ENCODE measurements around the gene SGTB. TPM values are rescaled to one million over a fixed set of nuclear protein-coding genes. Genes with fewer than 3 reads are reported as not detected.

The SGTB gene
- total and polyA plus RNA-seq, 2 donors (not counting 1 experiment from before 2014, with no cell fraction given), result 18.7 to 32.4 TPM

GRCh38 chr5:65708145-65708544, 13.8 kb downstream of the SGTB start:
- no peak overlapping the region for H2AFZ ChIP-seq (ENCODE audit: low read length)
- H3K36me3 ChIP-seq (ENCODE audit: control insufficient read depth, insufficient read depth, low read length), result no peaks in the 10 kb centered on the region
- TF ChIP-seq CTCF (conservative IDR thresholded peaks at IDR 0.05 in 1 of 2, IDR thresholded peaks at IDR 0.05 in 1 of 2; ENCODE audit: low read depth in 1 of 2, low read length in 2 of 2), result no peak
- no peak for TF ChIP-seq EZH2 (IDR thresholded peaks at IDR 0.05; ENCODE audit: low read length, missing control alignments)
- no peak overlapping the region for H3K9ac ChIP-seq (ENCODE audit: insufficient read depth, low read length)
- H3K4me2 ChIP-seq (ENCODE audit: extremely low read depth, insufficient read depth, low read length), result no peak overlapping the region
- H3K27me3 ChIP-seq (ENCODE audit: control insufficient read depth, insufficient read depth, low read length), result no peaks in the 10 kb centered on the region
- H3K4me3 ChIP-seq (replicated peaks in 1 of 4; ENCODE audit: control extremely low read depth in 1 of 4, insufficient read depth in 1 of 4, low read depth in 3 of 4, low read length in 4 of 4), result no peak overlapping the region
- no peaks in the 10 kb centered on the region for H3K9me3 ChIP-seq (ENCODE audit: control insufficient read depth, insufficient read depth, low read depth, low read length)
- H3K4me1 ChIP-seq (ENCODE audit: control insufficient read depth, extremely low read depth, insufficient read depth, low read length), result no peaks in the 10 kb centered on the region
- H3K27ac ChIP-seq (ENCODE audit: insufficient read depth, low read length), result no peak overlapping the region
- DNase-seq (ENCODE audit: low read depth in 2 of 2), result peak in 1 of 2 donors; percentile 21
- H4K20me1 ChIP-seq (ENCODE audit: control insufficient read depth, extremely low read depth, insufficient read depth, low read length), result no peaks in the 10 kb centered on the region
- H3K79me2 ChIP-seq (ENCODE audit: control insufficient read depth, insufficient read depth, low read length), result no peaks in the 10 kb centered on the region

- no peak for DNase-seq (ENCODE audit: low read depth in 2 of 2)
- TF ChIP-seq CTCF (conservative IDR thresholded peaks at IDR 0.05 in 1 of 2, IDR thresholded peaks at IDR 0.05 in 1 of 2; ENCODE audit: low read depth in 1 of 2, low read length in 2 of 2) (no peak), EZH2 (IDR thresholded peaks at IDR 0.05; ENCODE audit: low read length, missing control alignments) (no peak)
- Histone ChIP-seq H3K27me3 (ENCODE audit: control insufficient read depth, insufficient read depth, low read length) (no peaks in the 10 kb centered on the region), H4K20me1 (ENCODE audit: control insufficient read depth, extremely low read depth, insufficient read depth, low read length) (no peaks in the 10 kb centered on the region), H3K9me3 (ENCODE audit: control insufficient read depth, insufficient read depth, low read depth, low read length) (no peaks in the 10 kb centered on the region), H3K79me2 (ENCODE audit: control insufficient read depth, insufficient read depth, low read length) (no peaks in the 10 kb centered on the region), H2AFZ (ENCODE audit: low read length) (no peak overlapping the region), H3K4me2 (ENCODE audit: extremely low read depth, insufficient read depth, low read length) (no peak overlapping the region), H3K27ac (ENCODE audit: insufficient read depth, low read length) (no peak overlapping the region), H3K4me3 (replicated peaks in 1 of 4; ENCODE audit: control extremely low read depth in 1 of 4, insufficient read depth in 1 of 4, low read depth in 3 of 4, low read length in 4 of 4) (no peak overlapping the region), H3K9ac (ENCODE audit: insufficient read depth, low read length) (no peak overlapping the region), H3K36me3 (ENCODE audit: control insufficient read depth, insufficient read depth, low read length) (no peaks in the 10 kb centered on the region), H3K4me1 (ENCODE audit: control insufficient read depth, extremely low read depth, insufficient read depth, low read length) (no peaks in the 10 kb centered on the region)
These were observed 14.2 kb downstream of the SGTB start for GRCh38 chr5:65707663-65708062.

- Histone ChIP-seq H3K4me2 (ENCODE audit: extremely low read depth, insufficient read depth, low read length) (no peak overlapping the region), H3K4me1 (ENCODE audit: control insufficient read depth, extremely low read depth, insufficient read depth, low read length) (no peaks in the 10 kb centered on the region), H3K27ac (ENCODE audit: insufficient read depth, low read length) (no peak overlapping the region), H3K27me3 (ENCODE audit: control insufficient read depth, insufficient read depth, low read length) (no peaks in the 10 kb centered on the region), H2AFZ (ENCODE audit: low read length) (no peak overlapping the region), H3K4me3 (replicated peaks in 1 of 4; ENCODE audit: control extremely low read depth in 1 of 4, insufficient read depth in 1 of 4, low read depth in 3 of 4, low read length in 4 of 4) (no peak overlapping the region), H3K9ac (ENCODE audit: insufficient read depth, low read length) (no peak overlapping the region), H3K9me3 (ENCODE audit: control insufficient read depth, insufficient read depth, low read depth, low read length) (no peaks in the 10 kb centered on the region), H3K36me3 (ENCODE audit: control insufficient read depth, insufficient read depth, low read length) (no peaks in the 10 kb centered on the region), H3K79me2 (ENCODE audit: control insufficient read depth, insufficient read depth, low read length) (no peaks in the 10 kb centered on the region), H4K20me1 (ENCODE audit: control insufficient read depth, extremely low read depth, insufficient read depth, low read length) (no peaks in the 10 kb centered on the region)
- DNase-seq (ENCODE audit: low read depth in 2 of 2), result no peak
- TF ChIP-seq CTCF (conservative IDR thresholded peaks at IDR 0.05 in 1 of 2, IDR thresholded peaks at IDR 0.05 in 1 of 2; ENCODE audit: low read depth in 1 of 2, low read length in 2 of 2) (no peak), EZH2 (IDR thresholded peaks at IDR 0.05; ENCODE audit: low read length, missing control alignments) (no peak)
These were observed 17.2 kb downstream of the SGTB start for GRCh38 chr5:65704621-65705239.

Data from fibroblast of lung (primary cell).